ENCODE measurements around the gene ATP2B3.
"Not testable (repeated sequence)": the region's sequence is repeated elsewhere in the genome, so short reads cannot be mapped to it uniquely, and the experiment has no call there.

The ATP2B3 gene

GRCh38 chrX:153596981-153597750, 79.7 kb downstream of the ATP2B3 start:
- no peak for DNase-seq

- DNase-seq = peak; percentile 13 to 22
Measured at GRCh38 chrX:153598541-153599191, 81.2 kb downstream of the ATP2B3 start, which contains the start of gene CCNQ. Gene CCNQ, minus strand, starts transcription at chrX:153599139. Its CDS starts 66 bp downstream, at chrX:153599073.

GRCh38 chrX:153599192-153600031, 82.0 kb downstream of the ATP2B3 start:
- DNase-seq = peak; percentile 85 to 87

- DNase-seq = peak; percentile 24 to 26
Measured at GRCh38 chrX:153600032-153600373, 82.6 kb downstream of the ATP2B3 start.

DNA sequence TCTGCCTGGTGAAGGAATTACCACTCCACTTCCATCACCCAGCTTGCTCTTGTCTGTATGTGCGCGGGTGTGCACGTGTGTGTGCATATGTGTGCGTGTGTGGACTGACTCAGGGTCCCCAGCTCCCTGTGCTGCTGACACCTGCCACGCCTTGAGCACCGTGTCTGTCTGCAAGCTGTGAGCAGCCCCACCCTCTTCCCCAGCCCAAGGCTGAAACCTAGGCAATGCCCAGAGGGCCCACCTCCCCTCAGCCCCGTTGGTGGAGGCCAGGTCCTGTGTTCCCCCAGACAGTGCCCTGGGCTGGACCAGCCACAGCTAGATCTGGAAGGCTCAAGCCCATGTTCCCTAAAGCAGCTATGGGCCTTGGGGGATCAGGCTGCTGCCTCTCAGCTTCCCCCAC, 83.5 kb downstream of the ATP2B3 start:
- DNase-seq = no peak

GRCh38 chrX:153601511-153602110, 84.2 kb downstream of the ATP2B3 start:
- no peak for DNase-seq

- no peak for DNase-seq
Measured at GRCh38 chrX:153602601-153603000, 85.2 kb downstream of the ATP2B3 start.

GRCh38 chrX:153603131-153603656, 85.8 kb downstream of the ATP2B3 start:
- no peak for DNase-seq

DNA sequence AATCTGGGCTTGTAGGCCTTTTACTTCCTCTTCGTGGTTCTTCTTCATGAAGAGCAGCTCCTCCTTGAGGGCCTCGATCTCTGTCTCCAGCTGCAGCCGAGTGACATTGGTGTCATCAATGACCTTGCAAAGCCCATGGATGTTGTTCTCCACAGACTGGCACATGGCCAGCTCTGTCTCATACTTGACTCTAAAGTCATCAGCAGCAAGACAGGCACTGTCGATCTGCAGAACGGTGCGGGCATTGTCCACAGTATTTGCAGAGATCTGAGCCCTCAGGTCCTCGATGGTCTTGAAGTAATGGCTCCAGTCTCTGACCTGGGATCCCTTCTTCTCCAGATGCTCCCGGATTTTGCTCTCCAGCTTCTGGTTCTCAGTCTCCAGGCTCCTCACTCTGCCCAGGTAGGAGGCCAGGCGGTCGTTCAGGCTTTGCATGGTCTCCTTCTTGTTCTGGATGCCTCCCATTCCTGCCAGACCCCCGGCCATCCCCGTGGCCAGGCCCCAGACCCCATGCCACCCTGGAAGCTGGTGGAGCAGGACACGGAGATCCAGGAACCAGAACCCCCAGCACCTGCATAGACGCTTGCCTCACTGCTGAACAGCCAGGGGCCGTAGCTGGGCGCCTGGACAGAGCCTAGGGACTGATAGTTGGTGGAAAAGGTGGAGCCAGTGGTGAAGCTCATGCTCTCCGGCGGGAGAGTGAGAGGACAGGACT, 87.4 kb downstream of the ATP2B3 start:
- not testable (repeated sequence) for DNase-seq

- DNase-seq = no peak
Measured at GRCh38 chrX:153606503-153606902, 89.1 kb downstream of the ATP2B3 start.

- no peak for DNase-seq
Measured at GRCh38 chrX:153608376-153608775, 90.9 kb downstream of the ATP2B3 start.

DNA sequence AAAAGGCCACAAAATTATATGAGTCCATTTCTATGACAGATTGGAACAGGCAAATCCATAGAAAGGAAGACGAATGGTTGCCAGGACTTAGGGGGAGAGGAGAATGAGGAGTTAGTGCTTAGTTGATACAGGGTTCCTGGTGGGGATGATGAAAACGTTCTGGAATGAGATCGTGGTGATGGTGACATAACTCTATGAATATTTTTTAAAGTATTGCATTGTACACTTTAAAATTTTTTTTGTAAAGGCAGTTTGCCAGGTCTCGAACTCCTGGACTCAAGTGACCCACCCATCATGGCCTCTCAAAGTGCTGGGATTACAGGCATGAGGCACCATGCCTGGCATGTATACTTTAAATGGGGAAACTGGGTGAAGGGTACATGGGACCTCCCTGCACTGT, 91.4 kb downstream of the ATP2B3 start:
- DNase-seq = no peak

DNA sequence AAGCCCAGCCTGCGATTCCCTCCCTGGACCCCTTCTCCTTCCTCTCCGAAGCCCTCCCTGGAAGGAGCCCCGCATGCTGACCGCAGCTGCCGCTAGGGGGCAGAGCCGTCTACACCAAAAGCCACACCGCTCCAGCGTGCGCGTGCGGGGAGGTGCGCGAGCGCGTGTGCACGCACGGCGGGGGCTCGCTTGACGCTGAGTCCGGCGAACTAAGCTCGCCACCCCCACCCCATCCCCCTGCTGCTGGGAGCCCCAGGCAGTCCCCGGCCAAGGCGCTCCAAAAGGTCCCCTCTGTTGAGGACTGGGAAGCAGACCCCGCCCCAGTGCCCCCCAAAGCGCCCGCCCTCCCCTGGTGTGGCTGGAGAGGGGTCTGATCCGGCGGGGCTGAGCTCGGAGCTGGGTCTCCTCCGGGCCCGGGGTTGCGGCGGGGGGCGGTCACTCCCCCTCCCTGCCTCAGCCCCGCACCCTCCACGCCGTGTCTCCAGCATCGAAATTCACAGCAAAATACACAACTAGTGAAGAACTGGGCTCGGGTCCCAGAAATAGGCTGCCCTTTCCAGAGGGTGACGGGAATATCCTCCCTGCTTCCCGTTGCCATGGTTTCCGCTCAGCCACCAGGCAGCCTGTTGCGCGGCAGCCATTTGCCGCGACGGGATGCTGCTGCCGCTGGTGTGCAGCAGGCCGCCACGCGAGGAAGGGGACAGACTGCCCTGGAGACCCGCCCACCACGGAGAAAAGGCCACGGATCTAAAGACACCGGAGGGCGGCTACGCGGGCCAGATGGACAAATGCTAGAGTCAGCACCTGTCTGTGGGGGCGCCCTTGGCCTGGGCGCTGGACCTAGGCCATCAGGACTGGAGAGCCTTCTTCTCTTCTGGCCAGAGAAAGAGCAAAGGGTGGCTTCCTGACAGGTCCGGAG, 92.7 kb downstream of the ATP2B3 start:
- DNase-seq = peak; percentile 76 to 83

GRCh38 chrX:153610836-153611213, 93.4 kb downstream of the ATP2B3 start:
- no peak for DNase-seq

DNA sequence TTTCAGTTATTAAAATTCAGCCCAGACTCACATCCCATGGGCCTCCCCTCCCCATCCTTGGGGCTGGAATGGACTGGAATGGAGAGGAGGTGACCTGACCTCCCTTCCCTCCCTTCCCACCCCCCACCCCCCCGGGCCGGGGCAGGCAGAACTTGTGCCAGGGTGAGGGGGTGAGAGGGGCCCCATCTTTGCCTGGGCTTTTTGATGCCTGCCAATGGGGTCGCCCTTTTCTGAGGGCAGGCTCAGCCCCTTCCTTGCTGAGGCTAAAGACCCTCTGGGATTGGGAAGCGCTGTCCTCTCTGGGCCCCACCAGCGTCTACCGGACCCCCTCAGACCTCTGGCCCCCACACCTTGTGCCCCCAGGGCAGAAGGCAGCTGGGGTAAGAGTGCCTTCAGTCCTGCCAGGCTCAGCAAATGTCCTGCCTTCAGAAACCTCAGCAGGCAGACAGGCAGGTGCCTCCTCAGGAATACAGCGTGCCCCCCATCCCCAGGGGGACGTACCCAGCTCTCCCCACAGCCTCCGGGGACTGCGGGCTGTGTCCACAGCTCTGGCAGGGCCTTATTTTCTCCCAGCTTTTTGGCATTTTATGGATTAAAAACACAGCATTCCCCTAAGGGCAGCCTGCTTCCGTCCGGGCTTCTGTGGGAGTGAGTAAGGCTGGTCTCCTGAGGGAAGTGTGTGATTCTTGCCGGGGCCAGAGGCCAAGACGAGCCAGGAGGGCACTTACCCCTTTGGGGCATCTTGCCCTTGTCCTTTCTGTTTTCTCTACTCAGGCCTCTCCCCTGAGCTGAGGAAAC, 94.1 kb downstream of the ATP2B3 start:
- no peak for DNase-seq

- no peak for DNase-seq
Measured at GRCh38 chrX:153612413-153612812, 95.0 kb downstream of the ATP2B3 start.

DNA sequence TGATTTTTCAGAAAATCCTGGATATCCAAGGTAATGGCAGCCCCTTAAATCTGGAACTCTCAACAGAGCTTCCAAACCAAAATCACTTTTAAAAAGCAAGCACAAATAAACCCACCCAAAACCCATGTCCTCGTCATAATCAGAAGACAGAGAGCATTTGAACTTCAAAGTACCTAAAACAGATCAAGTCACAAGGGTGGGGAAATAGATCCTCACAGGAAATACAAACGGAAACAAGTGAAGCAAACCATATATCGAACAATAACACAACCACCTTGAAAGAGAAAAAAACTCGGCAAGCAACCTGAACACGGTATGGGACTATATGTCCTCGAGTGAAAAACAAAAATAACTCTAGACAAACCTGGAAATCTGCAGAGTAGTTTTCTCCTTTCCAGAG, 97.4 kb downstream of the ATP2B3 start:
- DNase-seq = no peak

DNA sequence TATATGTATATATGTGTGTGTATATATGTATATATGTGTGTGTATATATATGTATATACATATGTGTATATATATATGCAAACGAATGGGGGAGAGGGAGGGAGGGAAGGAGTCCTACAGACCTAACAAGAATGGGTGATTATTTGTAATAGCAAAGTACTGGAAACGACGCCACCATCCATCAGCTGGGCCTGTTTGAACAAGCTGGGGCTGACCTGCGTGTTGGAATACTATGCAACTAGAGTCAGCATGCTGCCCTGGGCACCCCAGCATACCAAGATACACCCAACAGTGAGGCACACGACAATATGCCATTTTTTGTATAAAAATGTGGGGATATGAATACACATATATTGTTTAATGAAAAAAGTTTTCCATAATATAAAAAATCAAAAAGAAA, 103.1 kb downstream of the ATP2B3 start:
- DNase-seq = no peak

GRCh38 chrX:153621949-153622598, 104.6 kb downstream of the ATP2B3 start:
- DNase-seq = no peak
